IMR-90 (cell line): ENCODE results near the gene ANKLE2. TPM values are rescaled to one million over a fixed set of nuclear protein-coding genes. Genes with fewer than 3 reads are reported as not detected.

Experiments
- ATAC-seq: fragments of 200-7000 bp; cut with Tn5 transposase; 2 replicates; pipeline ENCODE4 v1.9.1; 2020; ENCODE audit warnings: low read depth, mild to moderate bottlenecking, moderate library complexity
- BruUV-seq: library from RNA; stranded (reverse); fragments of 400-500 nt; replicated peaks from 2 replicates; lab custom pipeline; 2021; lab: Mats Ljungman, UMichigan
- CTCF ChIA-PET: fragments of 300-600 bp; formaldehyde crosslinking; extraction: SDS; loops from one replicate; lab custom pipeline; 2021; ENCODE audit warnings: antibody characterized with exemption; lab: Yijun Ruan, JAX
- POLR2A ChIA-PET: fragments of 300-600 bp; sonication (Branson Sonifier 250); formaldehyde crosslinking; loops from one replicate; lab custom pipeline; 2022; ENCODE audit warnings: antibody characterized with exemption; ENCODE audit not compliant: unreplicated experiment; lab: Charles Lee
- DNase-seq: peaks from one replicate; pipeline ENCODE4 v3.0.0; 2013
- H2AFZ ChIP-seq: replicated peaks from 2 replicates; pipeline ENCODE3; 2013; ENCODE audit warnings: low read length, mild to moderate bottlenecking; ENCODE audit not compliant: poor library complexity
- H2AK5ac ChIP-seq: 2 replicates; pipeline ENCODE4 v1.6.1; 2013; ENCODE audit warnings: low read depth, low read length, inconsistent platforms
- H2AK9ac ChIP-seq: replicated peaks from 2 replicates; pipeline ENCODE3; 2013; ENCODE audit warnings: mild to moderate bottlenecking, low read depth, low read length, moderate library complexity; ENCODE audit not compliant: poor library complexity
- H2BK120ac ChIP-seq: 2 replicates; pipeline ENCODE4 v1.6.1; 2013; ENCODE audit warnings: low read depth, low read length, inconsistent platforms
- H2BK15ac ChIP-seq: 3 replicates; pipeline ENCODE4 v1.6.1; 2013; ENCODE audit warnings: low read depth, low read length, inconsistent platforms
- H2BK20ac ChIP-seq: 2 replicates; pipeline ENCODE4 v1.6.1; 2013; ENCODE audit warnings: low read depth, mild to moderate bottlenecking, inconsistent platforms, low read length, moderate library complexity
- H2BK5ac ChIP-seq: 2 replicates; pipeline ENCODE4 v1.6.1; 2013; ENCODE audit warnings: mild to moderate bottlenecking, low read depth, low read length, inconsistent platforms; ENCODE audit not compliant: poor library complexity, severe bottlenecking
- H3K14ac ChIP-seq: replicated peaks from 2 replicates; pipeline ENCODE4 v1.6.1; 2013; ENCODE audit warnings: low read depth, low read length, inconsistent platforms
- H3K18ac ChIP-seq: 2 replicates; pipeline ENCODE4 v1.6.1; 2013; ENCODE audit warnings: low read depth, low read length, control low read depth
- H3K23ac ChIP-seq: 2 replicates; pipeline ENCODE4 v1.6.1; 2013; ENCODE audit warnings: low read depth, low read length, inconsistent platforms
- H3K27ac ChIP-seq: 2 replicates; pipeline ENCODE4 v1.5.1; 2013; ENCODE audit warnings: mild to moderate bottlenecking, control low read depth, low read length; ENCODE audit not compliant: insufficient read depth
- H3K27me3 ChIP-seq: 2 replicates; pipeline ENCODE4 v1.6.1; 2013; ENCODE audit warnings: low read length; ENCODE audit not compliant: control insufficient read depth, insufficient read depth
- H3K36me3 ChIP-seq: 2 replicates; pipeline ENCODE4 v1.6.1; 2013; ENCODE audit warnings: low read length, mixed read lengths; ENCODE audit not compliant: control insufficient read depth, insufficient read depth
- H3K4ac ChIP-seq: 2 replicates; pipeline ENCODE4 v1.6.1; 2013; ENCODE audit warnings: low read depth, low read length, inconsistent platforms
- H3K4me1 ChIP-seq: 2 replicates; pipeline ENCODE4 v1.6.1; 2013; ENCODE audit warnings: low read length, mixed read lengths; ENCODE audit not compliant: control insufficient read depth, insufficient read depth
- H3K4me2 ChIP-seq: 2 replicates; pipeline ENCODE4 v1.6.1; 2013; ENCODE audit warnings: low read depth, mild to moderate bottlenecking, control low read depth, low read length, moderate library complexity
- H3K4me3 ChIP-seq: 2 replicates; pipeline ENCODE4 v1.5.1; 2013; ENCODE audit warnings: low read depth, mild to moderate bottlenecking, control low read depth, low read length, moderate library complexity; ENCODE audit not compliant: insufficient read depth
- H3K56ac ChIP-seq: 2 replicates; pipeline ENCODE4 v1.6.1; 2013; ENCODE audit warnings: low read length, inconsistent platforms; ENCODE audit not compliant: insufficient read depth; ENCODE audit errors: extremely low read depth
- H3K79me1 ChIP-seq, 2 experiments: 2 replicates each; pipeline ENCODE4 v1.6.1; 2013; ENCODE audit warnings: low read length in 2 of 2, inconsistent platforms in 1 of 2, low read depth in 1 of 2
- H3K9ac ChIP-seq: 2 replicates; pipeline ENCODE4 v1.6.1; 2013; ENCODE audit warnings: low read depth, low read length, control low read depth
- H3K9me1 ChIP-seq: 2 replicates; pipeline ENCODE4 v1.6.1; 2013; ENCODE audit warnings: low read length, inconsistent platforms; ENCODE audit not compliant: insufficient read depth
- H3K9me3 ChIP-seq: 2 replicates; pipeline ENCODE4 v1.6.1; 2013; ENCODE audit warnings: low read length; ENCODE audit not compliant: control insufficient read depth, insufficient read depth
- H4K20me1 ChIP-seq: 2 replicates; pipeline ENCODE4 v1.6.1; 2013; ENCODE audit warnings: low read length, inconsistent platforms; ENCODE audit not compliant: insufficient read depth
- H4K5ac ChIP-seq: 2 replicates; pipeline ENCODE4 v1.6.1; 2013; ENCODE audit warnings: mild to moderate bottlenecking, low read depth, low read length, control low read depth
- H4K8ac ChIP-seq, 2 experiments: 2 replicates each; pipeline ENCODE4 v1.6.1; 2013; ENCODE audit warnings: low read depth in 2 of 2, low read length in 2 of 2, control low read depth in 1 of 2, inconsistent platforms in 1 of 2
- H4K91ac ChIP-seq: 2 replicates; pipeline ENCODE4 v1.6.1; 2013; ENCODE audit warnings: low read depth, low read length, inconsistent platforms; ENCODE audit not compliant: insufficient read depth
- CEBPB ChIP-seq: IDR thresholded peaks from 2 replicates; pipeline ENCODE4 v1.6.1; 2012; ENCODE audit warnings: low read depth, low read length, improper control_type of control experiment
- MAFK ChIP-seq: IDR thresholded peaks from 2 replicates; pipeline ENCODE4 v1.6.1; 2012; ENCODE audit warnings: low read depth, low read length, improper control_type of control experiment
- MXI1 ChIP-seq: IDR thresholded peaks from 2 replicates; pipeline ENCODE4 v1.6.1; 2012; ENCODE audit warnings: low read depth, mild to moderate bottlenecking, low read length, moderate library complexity, borderline replicate concordance
- RAD21 ChIP-seq: IDR thresholded peaks from 2 replicates; pipeline ENCODE4 v1.6.1; 2012; ENCODE audit warnings: low read length, improper control_type of control experiment
- WGBS, 2 experiments: methylation state at CpG; one replicate each; pipeline versions ENCODE4 v1.1.5 to v1.1.7; 2013; ENCODE audit warnings: missing lambda C conversion rate in 2 of 2; ENCODE audit not compliant: insufficient read length in 1 of 2; ENCODE audit errors: extremely low coverage in 2 of 2; 5-methylcytosine and 5-hydroxymethylcytosine counted together
- dilution Hi-C: fragments of 300-500 bp; cut with HindIII; formaldehyde crosslinking; loops from one replicate; pipeline ENCODE4 v1.14.3; 2018; ENCODE audit warnings: low sequenced_read_pairs; ENCODE audit not compliant: unreplicated experiment
- in situ Hi-C: fragments of 300-500 bp; cut with MboI; formaldehyde crosslinking; loops from 3 replicates; pipeline ENCODE4 v1.14.3; 2019; ENCODE audit warnings: low sequenced_read_pairs, inconsistent platforms, mixed read lengths
- intact Hi-C: fragments of 100-400 bp; cut with micrococcal nuclease; formaldehyde crosslinking; loops from 2 replicates; pipeline ENCODE4 v1.10.0; 2022
- polyA plus RNA-seq, 3 experiments: library from polyadenylated mRNA; depleted of rRNA; stranded (reverse); fragments of >200 nt; gene quantifications; 2 replicates each; pipeline ENCODE4 v1.2.3, GENCODE V29; 2012; ENCODE audit warnings: low replicate concordance in 1 of 3
- total RNA-seq: library from RNA; depleted of rRNA; stranded (reverse); fragments of >200 nt; gene quantifications from 2 replicates; pipeline ENCODE4 v1.2.3, GENCODE V29; 2012
- TF ChIP-seq, protein P1 (sequence below): fragments of 150-350 bp; IDR thresholded peaks from 2 replicates; pipeline ENCODE4 v1.6.1; 2016; ENCODE audit warnings: low read depth, mild to moderate bottlenecking, low read length, moderate library complexity, borderline replicate concordance

The ANKLE2 gene
- total and polyA plus RNA-seq, 2 of the 4 experiments (the other 2 are of a cell fraction): 63.4 to 82.4 TPM

DNA sequence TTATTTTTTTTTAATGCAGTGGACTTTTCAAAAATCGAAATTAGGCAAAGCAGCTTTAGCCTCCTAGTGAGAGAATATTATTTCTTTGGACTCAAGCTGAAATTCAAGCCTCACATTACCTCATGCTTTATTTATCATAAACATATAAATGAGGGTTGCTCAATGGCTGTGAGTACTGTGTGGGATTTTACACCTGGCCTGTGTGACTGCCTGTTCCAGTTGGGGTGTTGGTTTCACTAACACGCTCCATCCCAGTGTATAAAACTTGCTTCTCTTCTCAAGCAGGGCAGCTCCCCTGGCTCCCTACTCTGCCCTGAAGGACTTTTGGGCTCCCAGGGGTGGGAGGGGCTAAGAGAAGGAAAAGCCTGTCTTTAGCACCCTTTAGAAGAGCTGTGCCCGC lies 15.0 kb downstream of the ANKLE2 start:
- dilution Hi-C loops (no loop called here), in situ Hi-C loops (no loop called here), intact Hi-C loops (no loop called here)
- H2AFZ ChIP-seq: peak overlapping the region; percentile 43
- H2AK9ac ChIP-seq: peak overlapping the region; percentile 37
- no peak overlapping the region for H3K4me2 ChIP-seq
- no peak overlapping the region for H3K4me3 ChIP-seq
- no peak overlapping the region for H3K18ac ChIP-seq
- H4K91ac ChIP-seq: no peak overlapping the region
- no CpG with 5 or more reads among the region's 3 CpGs for WGBS, 2 experiments
- H4K20me1 ChIP-seq: peaks cover 80% of the 10 kb centered on the region
- H3K23ac ChIP-seq: no peak overlapping the region
- peaks cover 72% of the 10 kb centered on the region for H3K36me3 ChIP-seq
- no peak overlapping the region for H4K5ac ChIP-seq
- H2BK20ac ChIP-seq: no peak overlapping the region
- H2BK120ac ChIP-seq: no peak overlapping the region
- H2BK15ac ChIP-seq: no peak overlapping the region
- peaks cover 5% of the 10 kb centered on the region; the same call in 1 of the 2 replicates for H3K4me1 ChIP-seq
- peaks cover 5% of the 10 kb centered on the region for H3K9me1 ChIP-seq
- H3K79me1 ChIP-seq: peaks cover 44 to 82% of the 10 kb centered on the region in 2 experiments
- no peaks in the 10 kb centered on the region for H3K9me3 ChIP-seq
- no peak overlapping the region for H3K4ac ChIP-seq
- no TSS peak for BruUV-seq
- peak; percentile 35 for DNase-seq
- POLR2A ChIA-PET: no interaction called here
- H2BK5ac ChIP-seq: no peak overlapping the region
- no peak overlapping the region for H4K8ac ChIP-seq
- no peak overlapping the region for H3K56ac ChIP-seq
- peak; percentile 64 for ATAC-seq
- no peak overlapping the region for H3K9ac ChIP-seq
- H3K27me3 ChIP-seq: no peaks in the 10 kb centered on the region
- H3K14ac ChIP-seq: no peak overlapping the region
- TF ChIP-seq, protein P1, sequence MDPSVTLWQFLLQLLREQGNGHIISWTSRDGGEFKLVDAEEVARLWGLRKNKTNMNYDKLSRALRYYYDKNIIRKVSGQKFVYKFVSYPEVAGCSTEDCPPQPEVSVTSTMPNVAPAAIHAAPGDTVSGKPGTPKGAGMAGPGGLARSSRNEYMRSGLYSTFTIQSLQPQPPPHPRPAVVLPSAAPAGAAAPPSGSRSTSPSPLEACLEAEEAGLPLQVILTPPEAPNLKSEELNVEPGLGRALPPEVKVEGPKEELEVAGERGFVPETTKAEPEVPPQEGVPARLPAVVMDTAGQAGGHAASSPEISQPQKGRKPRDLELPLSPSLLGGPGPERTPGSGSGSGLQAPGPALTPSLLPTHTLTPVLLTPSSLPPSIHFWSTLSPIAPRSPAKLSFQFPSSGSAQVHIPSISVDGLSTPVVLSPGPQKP: no peak
- no peak for TF ChIP-seq MAFK
- TF ChIP-seq RAD21: no peak
- TF ChIP-seq MXI1: no peak
- TF ChIP-seq CEBPB: 0 out of 2 replicates have a peak, but pooled peaks have one; percentile 36
- no peak overlapping the region for H2AK5ac ChIP-seq
- H3K27ac ChIP-seq: no peak overlapping the region
- CTCF ChIA-PET: no interaction called here
